Gastrocnemius medialis (tissue), 4 donors: Measurements from ENCODE around the gene NPNT. TPM values are rescaled to one million over a fixed set of nuclear protein-coding genes. Genes with fewer than 3 reads are reported as not detected.

Source experiments
- ATAC-seq, 2 donors: fragments of 150-250 bp; one replicate each; pipeline ENCODE4 v1.9.1; 2016
- DNase-seq, 2 donors: peaks; one replicate each; pipeline ENCODE4 v3.0.0-alpha.2; 2019
- H3K27ac ChIP-seq, 4 donors: fragments of 200-600 bp; sonication (generic); 1 replicate in 1 of 4; 2 replicates in 3 of 4; pipeline ENCODE4 v1.5.1; 2016 to 2018; ENCODE audit warnings: mild to moderate bottlenecking in 2 of 4, moderate library complexity in 1 of 4
- H3K27me3 ChIP-seq, 3 donors: fragments of 200-600 bp; sonication (generic) in 2 of 3; 1 replicate in 1 of 3; 2 replicates in 2 of 3; pipeline versions ENCODE4 v1.5.1 to v1.6.0; 2016 to 2019; ENCODE audit warnings: mild to moderate bottlenecking in 1 of 3, moderate library complexity in 1 of 3
- H3K36me3 ChIP-seq, 2 donors: fragments of 200-600 bp; sonication (generic) in 1 of 2; one replicate each; pipeline ENCODE4 v1.5.1; 2017 to 2018
- H3K4me1 ChIP-seq, 2 donors: fragments of 200-600 bp; sonication (generic) in 1 of 2; one replicate each; pipeline ENCODE4 v1.5.1; 2016 to 2017; ENCODE audit warnings: mild to moderate bottlenecking in 2 of 2
- H3K4me3 ChIP-seq, 4 donors: fragments of 200-600 bp; sonication (generic) in 3 of 4; 1 replicate in 1 of 4; 2 replicates in 3 of 4; pipeline ENCODE4 v1.5.1; 2016 to 2019; ENCODE audit warnings: mild to moderate bottlenecking in 2 of 4
- H3K9me3 ChIP-seq, 3 donors: fragments of 200-600 bp; sonication (generic) in 2 of 3; 1 replicate in 1 of 3; 2 replicates in 2 of 3; pipeline ENCODE4 v1.5.1; 2016 to 2019
- CTCF ChIP-seq, 5 experiments: fragments of 450-650 bp in 3 of 5; fragments of 200-600 bp in 2 of 5; sonication (generic) in 2 of 5; IDR thresholded peaks in 4 of 5; conservative IDR thresholded peaks in 1 of 5; 1 replicate in 4 of 5; 2 replicates in 1 of 5; pipeline ENCODE4 v1.5.1; 2016 to 2019; ENCODE audit warnings: antibody characterized with exemption in 5 of 5, mild to moderate bottlenecking in 3 of 5, moderate library complexity in 3 of 5
- POLR2A ChIP-seq, 2 donors: fragments of 450-650 bp; IDR thresholded peaks; one replicate each; pipeline ENCODE4 v1.6.1; 2017; ENCODE audit warnings: antibody characterized with exemption in 2 of 2, mild to moderate bottlenecking in 2 of 2, moderate library complexity in 2 of 2
- in situ Hi-C, 4 donors: fragments of 200-750 bp; cut with MboI; loops; one replicate each; pipeline versions ENCODE4 v1.15.0 to v1.8.0; 2017; ENCODE audit warnings: low sequenced_read_pairs in 4 of 4
- intact Hi-C: fragments of 100-400 bp; cut with DNase I; formaldehyde crosslinking; loops from one replicate; pipeline ENCODE4 v1.15.1; 2023; ENCODE audit warnings: low total_unique reads
- total RNA-seq, 4 donors: library from RNA; depleted of rRNA; stranded (reverse); fragments of >200 nt; gene quantifications; one replicate each; pipeline versions ENCODE4 v1.1.0 to v1.2.3, GENCODE V29; 2016

NPNT gene
- total RNA-seq, 4 donors from 2014 or later, result 0.31 to 6.4 (median 3.0) TPM

- DNase-seq, result no peak
- in situ Hi-C loops, result no loop called here
These were observed 83.5 kb downstream of the NPNT start for GRCh38 chr4:105978684-105979296.

GRCh38 chr4:105979506-105979905, 84.2 kb downstream of the NPNT start:
- no peak overlapping the region for H3K4me3 ChIP-seq
- ATAC-seq, result no peak

More at GRCh38 chr4:105978684-105979296, 83.5 kb downstream of the NPNT start:
- peak in 1 of 2 donors; percentile 65 for ATAC-seq
- no peaks in the 10 kb centered on the region for H3K4me1 ChIP-seq
- no peak overlapping the region for H3K27ac ChIP-seq
- H3K36me3 ChIP-seq, result no peaks in the 10 kb centered on the region
- no peaks in the 10 kb centered on the region for H3K9me3 ChIP-seq
- TF ChIP-seq CTCF (IDR thresholded peaks at IDR 0.05 in 4 of 5, conservative IDR thresholded peaks at IDR 0.05 in 1 of 5) (no peak), POLR2A (IDR thresholded peaks at IDR 0.05) (no peak)
- intact Hi-C loops, result no loop called here
- H3K4me3 ChIP-seq, result no peak overlapping the region
- H3K27me3 ChIP-seq, result no peaks in the 10 kb centered on the region

GRCh38 chr4:105988671-105989070, 93.4 kb downstream of the NPNT start:
- H3K27me3 ChIP-seq, result no peaks in the 10 kb centered on the region
- in situ Hi-C loops, result no loop called here
- H3K27ac ChIP-seq, result peak overlapping the region in 2 of 4 donors; percentile 79 to 85
- H3K36me3 ChIP-seq, result no peaks in the 10 kb centered on the region
- H3K4me1 ChIP-seq, result peaks cover 24 to 31% of the 10 kb centered on the region in 2 donors
- DNase-seq, result no peak
- no peak overlapping the region for H3K4me3 ChIP-seq
- ATAC-seq, result no peak
- TF ChIP-seq CTCF (IDR thresholded peaks at IDR 0.05 in 4 of 5, conservative IDR thresholded peaks at IDR 0.05 in 1 of 5), result no peak
- no peak for TF ChIP-seq POLR2A (IDR thresholded peaks at IDR 0.05)
- H3K9me3 ChIP-seq, result no peaks in the 10 kb centered on the region
- intact Hi-C loops, result no loop called here

More at GRCh38 chr4:105979506-105979905, 84.2 kb downstream of the NPNT start:
- H3K36me3 ChIP-seq, result no peaks in the 10 kb centered on the region
- in situ Hi-C loops (no loop called here), intact Hi-C loops (no loop called here)
- TF ChIP-seq CTCF (IDR thresholded peaks at IDR 0.05 in 4 of 5, conservative IDR thresholded peaks at IDR 0.05 in 1 of 5) (no peak), POLR2A (IDR thresholded peaks at IDR 0.05) (no peak)
- H3K9me3 ChIP-seq, result no peaks in the 10 kb centered on the region
- H3K4me1 ChIP-seq, result no peaks in the 10 kb centered on the region
- no peak for DNase-seq
- no peak overlapping the region for H3K27ac ChIP-seq
- no peaks in the 10 kb centered on the region for H3K27me3 ChIP-seq

- peaks cover 24 to 34% of the 10 kb centered on the region in 2 donors for H3K4me1 ChIP-seq
- no peak overlapping the region for H3K4me3 ChIP-seq
- in situ Hi-C loops, result no loop called here
- H3K27me3 ChIP-seq, result no peaks in the 10 kb centered on the region
- no peaks in the 10 kb centered on the region for H3K9me3 ChIP-seq
- H3K36me3 ChIP-seq, result no peaks in the 10 kb centered on the region
- TF ChIP-seq CTCF (IDR thresholded peaks at IDR 0.05 in 4 of 5, conservative IDR thresholded peaks at IDR 0.05 in 1 of 5) (no peak), POLR2A (IDR thresholded peaks at IDR 0.05) (no peak)
- DNase-seq (peak in 1 of 2 donors; percentile 28), ATAC-seq (peak; percentile 59 to 60)
- intact Hi-C loops, result loop anchor here (5.0 kb wide), 2 partner anchors 92 to 222 kb away; partner anchors contain the start of gene NPNT
- peak overlapping the region; percentile 79 to 91 (median 82) for H3K27ac ChIP-seq
These were observed 94.4 kb downstream of the NPNT start for GRCh38 chr4:105989485-105990242.
